ENCODE results near the gene SLC29A3. TPM values are rescaled to one million over a fixed set of nuclear protein-coding genes. Genes with fewer than 3 reads are reported as not detected.
"Not testable (repeated sequence)": the region's sequence is repeated elsewhere in the genome, so short reads cannot be mapped to it uniquely, and the experiment has no call there.

SLC29A3 gene
- total RNA-seq, 2 donors from 2014 or later, result 3.2 to 3.3 TPM

DNA sequence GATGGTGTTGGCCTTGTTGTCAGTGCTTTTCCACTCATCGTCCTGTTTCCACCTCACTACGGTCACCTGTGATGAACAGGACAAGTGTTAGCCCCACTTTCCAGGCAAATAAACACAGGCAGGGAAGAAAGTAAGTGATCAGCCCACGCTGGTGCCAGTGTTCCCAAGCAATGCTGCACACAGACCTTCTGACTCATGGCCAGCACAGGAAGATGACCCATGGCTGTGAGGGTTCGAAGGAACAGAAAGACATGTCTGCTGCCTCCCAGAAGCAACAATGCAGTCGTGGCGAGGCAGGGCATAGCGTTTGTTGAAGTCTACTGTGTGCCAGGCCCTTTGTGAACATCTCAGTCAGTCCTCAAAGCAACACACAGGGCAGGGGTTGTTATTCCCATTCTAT is 35.7 kb downstream of the SLC29A3 start:
- Mint-ChIP-seq H3K36me3 (ENCODE audit: low read depth) (peaks cover 8% of the 10 kb centered on the region), H3K4me3 (no peak overlapping the region), H3K27me3 (no peaks in the 10 kb centered on the region), H3K4me1 (peaks cover 2% of the 10 kb centered on the region), H3K27ac (no peak overlapping the region)
- no peak for ATAC-seq
- H3K9me3 ChIP-seq (ENCODE audit: control insufficient read depth, low read length, poor library complexity, severe bottlenecking), result no peaks in the 10 kb centered on the region
- no peak for DNase-seq

DNA sequence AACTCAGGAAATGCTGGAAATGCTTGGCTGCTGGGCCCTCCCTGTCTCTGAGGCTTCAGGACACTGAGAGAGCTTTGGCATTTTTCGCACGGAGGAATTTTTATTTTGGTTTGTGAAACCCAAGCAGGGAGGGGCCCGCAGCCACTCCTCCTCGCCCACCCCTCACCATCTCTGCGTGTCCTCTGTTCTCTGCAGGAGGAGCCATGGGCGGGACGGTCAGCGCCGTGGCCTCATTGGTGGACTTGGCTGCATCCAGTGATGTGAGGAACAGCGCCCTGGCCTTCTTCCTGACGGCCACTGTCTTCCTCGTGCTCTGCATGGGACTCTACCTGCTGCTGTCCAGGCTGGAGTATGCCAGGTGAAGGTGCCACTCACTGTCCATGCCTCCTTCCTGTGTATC is 36.8 kb downstream of the SLC29A3 start:
- H3K9me3 ChIP-seq (ENCODE audit: control insufficient read depth, low read length, poor library complexity, severe bottlenecking), result no peaks in the 10 kb centered on the region
- DNase-seq, result no peak
- no peak overlapping the region for H3K4me3 Mint-ChIP-seq
- no peak for ATAC-seq
- no peak overlapping the region for H3K27ac Mint-ChIP-seq
- peaks cover 2% of the 10 kb centered on the region for H3K4me1 Mint-ChIP-seq
- peaks cover 8% of the 10 kb centered on the region for H3K36me3 Mint-ChIP-seq (ENCODE audit: low read depth)
- H3K27me3 Mint-ChIP-seq, result no peaks in the 10 kb centered on the region

DNA sequence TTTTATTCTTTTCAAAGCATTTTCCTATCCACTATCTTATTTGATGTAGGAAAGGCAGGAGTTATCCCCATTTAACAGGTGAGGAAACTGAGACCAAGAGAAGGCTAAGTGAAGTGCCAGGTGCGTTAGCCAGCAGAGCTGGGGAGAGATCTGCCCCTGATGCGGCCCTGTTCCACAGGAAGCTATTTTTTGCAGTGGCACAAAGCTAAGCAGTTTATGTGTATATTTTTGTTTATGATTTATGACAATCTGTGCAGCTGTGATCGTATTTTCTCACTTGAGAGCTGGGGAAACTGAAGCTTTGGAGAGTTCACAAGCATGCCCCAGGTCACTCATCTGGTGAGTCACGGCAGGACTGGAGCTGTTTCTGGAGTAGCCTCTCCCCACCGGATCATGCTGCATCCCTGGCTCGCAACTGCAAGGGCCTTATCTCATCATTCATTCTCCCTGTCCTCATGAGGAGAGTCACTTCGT is 38.8 kb downstream of the SLC29A3 start:
- no peak overlapping the region for H3K27ac Mint-ChIP-seq
- H3K4me1 Mint-ChIP-seq, result no peaks in the 10 kb centered on the region
- no peak for ATAC-seq
- no peaks in the 10 kb centered on the region for H3K9me3 ChIP-seq (ENCODE audit: control insufficient read depth, low read length, poor library complexity, severe bottlenecking)
- no peak for DNase-seq
- H3K36me3 Mint-ChIP-seq (ENCODE audit: low read depth), result peaks cover 14% of the 10 kb centered on the region
- no peaks in the 10 kb centered on the region for H3K27me3 Mint-ChIP-seq
- H3K4me3 Mint-ChIP-seq, result no peak overlapping the region

DNA sequence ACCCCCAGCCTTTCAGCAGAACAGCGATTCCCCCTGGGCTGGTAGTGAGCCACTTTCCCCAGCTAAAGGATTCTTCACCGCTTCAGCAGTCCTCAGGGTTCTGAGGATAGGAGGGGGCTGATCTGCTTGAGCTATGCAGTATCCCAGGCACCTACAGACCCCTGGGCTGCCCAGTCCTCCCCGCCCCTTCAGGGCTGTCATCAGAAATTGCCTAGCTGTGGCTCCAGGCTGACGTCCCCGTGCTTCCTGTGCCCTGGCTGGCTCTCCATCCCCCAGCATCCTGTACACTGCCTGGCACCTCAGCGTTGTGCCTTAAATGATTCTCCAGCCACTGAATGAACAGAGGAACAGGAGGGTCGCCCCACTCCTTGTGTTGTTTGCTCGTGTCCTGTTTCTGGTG is 39.2 kb downstream of the SLC29A3 start:
- no peak overlapping the region for H3K4me3 Mint-ChIP-seq

DNA sequence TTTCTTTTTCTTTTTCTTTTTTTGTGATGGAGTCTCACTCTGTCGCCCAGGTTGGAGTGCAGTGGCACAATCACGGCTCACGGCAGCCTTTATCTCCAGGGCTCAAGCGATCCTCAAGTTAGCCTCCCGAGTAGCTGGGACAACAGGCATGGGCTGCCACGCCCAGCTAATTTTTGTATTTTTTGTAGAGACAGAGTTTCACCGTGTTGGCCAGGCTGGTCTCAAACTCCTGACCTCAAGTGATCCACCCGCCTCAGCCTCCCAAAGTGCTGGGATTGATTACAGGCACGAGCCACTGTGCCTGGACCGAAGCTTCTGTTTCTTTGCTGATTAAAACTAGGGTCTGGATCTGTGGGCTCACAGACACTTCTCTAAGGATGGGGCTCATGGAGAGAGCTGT is 39.8 kb downstream of the SLC29A3 start:
- not testable (repeated sequence) for H3K27me3 Mint-ChIP-seq; H3K27ac Mint-ChIP-seq; H3K4me1 Mint-ChIP-seq; H3K9me3 ChIP-seq (ENCODE audit: control insufficient read depth, low read length, poor library complexity, severe bottlenecking); ATAC-seq; DNase-seq; H3K4me3 Mint-ChIP-seq
- peaks cover 14% of the 10 kb centered on the region for H3K36me3 Mint-ChIP-seq (ENCODE audit: low read depth)

More for the DNA sequence above, 39.2 kb downstream of the SLC29A3 start:
- no peak overlapping the region for H3K27ac Mint-ChIP-seq
- no peaks in the 10 kb centered on the region for H3K9me3 ChIP-seq (ENCODE audit: control insufficient read depth, low read length, poor library complexity, severe bottlenecking)
- no peaks in the 10 kb centered on the region for H3K27me3 Mint-ChIP-seq
- H3K4me1 Mint-ChIP-seq, result no peaks in the 10 kb centered on the region
- no peak for DNase-seq
- H3K36me3 Mint-ChIP-seq (ENCODE audit: low read depth), result peaks cover 14% of the 10 kb centered on the region
- no peak for ATAC-seq

DNA sequence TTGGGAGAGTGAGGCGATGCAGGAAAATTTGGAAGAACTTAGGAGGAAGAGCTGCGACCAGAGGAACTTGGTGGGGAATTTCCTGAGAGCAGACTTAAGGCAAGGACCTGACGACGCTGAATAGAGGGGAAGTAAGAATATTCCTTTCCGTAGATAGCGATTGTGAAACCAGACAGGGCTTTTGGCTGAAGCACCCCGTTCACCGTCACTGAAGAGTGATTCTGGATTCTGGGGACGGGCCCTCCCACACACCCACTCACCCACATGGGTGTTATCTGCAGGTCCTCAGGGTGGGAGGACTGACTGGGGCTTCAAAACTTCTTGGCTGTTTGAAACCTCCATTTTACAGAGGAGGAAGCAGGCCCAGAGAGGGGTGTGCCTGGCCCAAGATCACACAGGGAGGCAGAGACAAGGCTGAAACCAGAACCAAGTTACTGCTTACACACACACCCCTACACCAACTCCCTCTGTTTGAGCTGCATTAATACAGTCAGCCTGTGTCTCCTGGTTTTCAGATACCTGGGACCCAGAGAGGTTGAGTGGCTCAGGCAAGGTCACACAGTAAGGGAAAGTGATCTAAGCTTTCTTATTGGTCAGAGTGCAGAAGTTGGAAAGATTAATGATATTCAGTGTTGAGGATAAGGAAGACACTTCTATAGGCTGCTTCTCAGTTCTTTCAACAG is 40.4 kb downstream of the SLC29A3 start:
- ATAC-seq, result no peak
- H3K36me3 Mint-ChIP-seq (ENCODE audit: low read depth), result peaks cover 14% of the 10 kb centered on the region
- no peak for DNase-seq
- H3K9me3 ChIP-seq (ENCODE audit: control insufficient read depth, low read length, poor library complexity, severe bottlenecking), result no peaks in the 10 kb centered on the region
- H3K27me3 Mint-ChIP-seq, result no peaks in the 10 kb centered on the region
- no peak overlapping the region for H3K27ac Mint-ChIP-seq
- H3K4me1 Mint-ChIP-seq, result peaks cover 2% of the 10 kb centered on the region
- H3K4me3 Mint-ChIP-seq, result no peak overlapping the region

DNA sequence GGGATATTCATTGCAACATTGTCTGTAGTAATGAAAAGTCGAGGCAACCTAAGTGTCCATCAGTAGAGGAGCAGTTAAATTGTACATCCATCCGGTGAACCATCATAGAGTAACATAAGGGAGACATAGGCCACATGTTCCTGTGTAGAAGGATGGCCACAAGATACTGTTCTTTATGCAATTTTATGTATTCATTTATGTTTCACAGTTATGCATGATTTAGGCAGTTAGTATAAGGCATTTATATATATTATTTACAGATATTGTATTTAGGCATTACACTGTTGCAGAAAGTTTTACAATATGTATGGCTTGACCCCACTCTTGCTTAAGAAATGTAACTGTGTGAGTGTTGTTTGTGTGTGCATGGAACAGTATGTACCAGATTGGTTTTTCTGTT is 41.7 kb downstream of the SLC29A3 start:
- Mint-ChIP-seq H3K27ac (no peak overlapping the region), H3K27me3 (no peaks in the 10 kb centered on the region), H3K4me1 (peaks cover 2% of the 10 kb centered on the region), H3K36me3 (ENCODE audit: low read depth) (peaks cover 16% of the 10 kb centered on the region), H3K4me3 (no peak overlapping the region)
- ATAC-seq (no peak), DNase-seq (no peak)
- no peaks in the 10 kb centered on the region for H3K9me3 ChIP-seq (ENCODE audit: control insufficient read depth, low read length, poor library complexity, severe bottlenecking)

DNA sequence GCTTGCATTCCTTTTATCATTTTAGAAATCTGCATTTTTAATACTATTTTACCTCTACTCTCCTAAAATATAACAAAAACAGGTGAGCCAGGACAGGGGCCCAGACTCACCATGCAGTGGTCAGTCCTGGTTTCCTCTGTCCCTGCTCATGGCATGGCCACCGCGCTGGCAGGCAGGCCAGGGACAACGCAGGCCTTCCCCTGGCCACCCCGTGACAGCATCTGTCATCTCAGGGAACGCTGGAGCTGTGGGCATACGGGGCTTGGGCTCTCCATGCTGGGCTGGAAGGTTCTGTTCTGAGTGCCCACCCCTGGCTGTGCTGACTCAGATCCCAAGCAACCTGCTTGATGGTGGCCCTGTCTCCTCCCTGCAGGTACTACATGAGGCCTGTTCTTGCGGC is 42.5 kb downstream of the SLC29A3 start:
- Mint-ChIP-seq H3K36me3 (ENCODE audit: low read depth) (peaks cover 16% of the 10 kb centered on the region), H3K27ac (no peak overlapping the region), H3K27me3 (no peaks in the 10 kb centered on the region)

DNA sequence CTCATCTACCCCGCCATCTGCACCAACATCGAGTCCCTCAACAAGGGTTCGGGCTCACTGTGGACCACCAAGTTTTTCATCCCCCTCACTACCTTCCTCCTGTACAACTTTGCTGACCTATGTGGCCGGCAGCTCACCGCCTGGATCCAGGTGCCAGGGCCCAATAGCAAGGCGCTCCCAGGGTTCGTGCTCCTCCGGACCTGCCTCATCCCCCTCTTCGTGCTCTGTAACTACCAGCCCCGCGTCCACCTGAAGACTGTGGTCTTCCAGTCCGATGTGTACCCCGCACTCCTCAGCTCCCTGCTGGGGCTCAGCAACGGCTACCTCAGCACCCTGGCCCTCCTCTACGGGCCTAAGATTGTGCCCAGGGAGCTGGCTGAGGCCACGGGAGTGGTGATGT is 43.1 kb downstream of the SLC29A3 start:
- Mint-ChIP-seq H3K27me3 (no peaks in the 10 kb centered on the region), H3K27ac (no peak overlapping the region), H3K36me3 (ENCODE audit: low read depth) (peaks cover 16% of the 10 kb centered on the region), H3K4me3 (no peak overlapping the region), H3K4me1 (peaks cover 4% of the 10 kb centered on the region)
- H3K9me3 ChIP-seq (ENCODE audit: control insufficient read depth, low read length, poor library complexity, severe bottlenecking), result no peaks in the 10 kb centered on the region
- DNase-seq (no peak), ATAC-seq (no peak)

More for the DNA sequence above, 42.5 kb downstream of the SLC29A3 start:
- Mint-ChIP-seq H3K4me1 (peaks cover 2% of the 10 kb centered on the region), H3K4me3 (no peak overlapping the region)
- no peaks in the 10 kb centered on the region for H3K9me3 ChIP-seq (ENCODE audit: control insufficient read depth, low read length, poor library complexity, severe bottlenecking)
- DNase-seq (no peak), ATAC-seq (no peak)

DNA sequence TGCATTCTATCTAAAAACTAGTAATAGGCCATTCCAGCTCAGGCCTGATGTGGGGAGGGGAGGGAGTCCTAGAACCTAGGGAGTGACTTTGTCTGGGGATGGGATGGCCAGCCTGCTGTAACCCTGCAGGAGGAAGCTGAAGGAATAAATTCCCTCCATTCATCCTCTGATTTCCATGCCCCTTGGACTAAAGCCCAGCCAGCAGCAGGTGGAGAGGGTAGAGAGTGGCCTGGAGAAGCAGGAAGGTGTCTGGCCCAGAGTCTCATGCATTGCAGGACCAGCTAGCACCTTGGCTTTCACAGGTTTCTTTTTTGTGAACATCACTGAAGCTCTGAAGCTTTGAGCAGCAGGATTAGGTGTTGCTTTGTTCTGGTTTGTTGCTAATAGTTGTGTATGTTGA is 44.9 kb downstream of the SLC29A3 start:
- Mint-ChIP-seq H3K27me3 (peaks cover 3% of the 10 kb centered on the region), H3K36me3 (ENCODE audit: low read depth) (peaks cover 11% of the 10 kb centered on the region), H3K27ac (no peak overlapping the region), H3K4me3 (no peak overlapping the region), H3K4me1 (peaks cover 4% of the 10 kb centered on the region)
- H3K9me3 ChIP-seq (ENCODE audit: control insufficient read depth, low read length, poor library complexity, severe bottlenecking), result no peaks in the 10 kb centered on the region
- DNase-seq, result no peak
- no peak for ATAC-seq

DNA sequence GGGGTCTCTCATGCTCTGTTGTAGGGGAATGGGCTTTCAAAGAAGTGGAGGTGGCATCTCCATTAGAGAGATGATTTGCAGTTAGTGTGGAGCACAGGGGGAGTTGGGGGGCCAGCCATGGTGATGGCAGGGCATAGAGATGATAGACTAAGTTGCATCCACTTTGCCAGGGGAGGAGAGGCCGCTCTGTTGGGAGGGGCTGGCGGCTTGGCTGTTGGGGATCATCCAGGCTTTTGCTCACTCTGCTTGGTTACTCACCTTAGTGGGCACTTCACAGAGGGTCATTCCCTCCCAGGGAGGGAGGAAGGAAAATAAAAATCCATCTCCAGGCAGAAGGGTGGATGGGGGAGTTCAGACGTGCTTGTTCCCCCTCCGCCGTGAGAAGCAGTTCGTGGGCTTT is 46.3 kb downstream of the SLC29A3 start:
- H3K27ac Mint-ChIP-seq, result no peak overlapping the region
- DNase-seq (no peak), ATAC-seq (no peak)
- H3K9me3 ChIP-seq (ENCODE audit: control insufficient read depth, low read length, poor library complexity, severe bottlenecking), result no peaks in the 10 kb centered on the region
- H3K4me3 Mint-ChIP-seq, result no peak overlapping the region
- peaks cover 4% of the 10 kb centered on the region for H3K4me1 Mint-ChIP-seq
- peaks cover 8% of the 10 kb centered on the region for H3K36me3 Mint-ChIP-seq (ENCODE audit: low read depth)
- peaks cover 14% of the 10 kb centered on the region for H3K27me3 Mint-ChIP-seq

DNA sequence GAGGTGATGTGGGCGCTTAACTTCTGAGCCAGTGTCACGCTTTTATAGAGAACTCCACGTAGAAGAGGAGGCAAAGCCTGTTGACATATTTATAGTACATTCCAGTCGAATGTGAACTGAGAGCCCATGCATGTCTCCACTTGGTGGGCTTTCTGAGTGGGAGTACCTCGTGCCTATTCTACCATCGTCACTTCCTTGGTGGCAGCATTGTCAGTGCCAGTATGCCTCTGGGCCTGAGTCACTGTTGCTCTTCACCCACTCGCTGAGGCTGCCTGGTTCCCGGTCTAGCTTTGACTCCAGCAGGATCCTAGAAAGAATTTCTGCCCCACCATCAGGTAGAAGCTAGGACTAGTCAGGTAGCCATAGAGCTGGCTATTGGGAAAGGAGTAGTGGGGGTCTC is 47.6 kb downstream of the SLC29A3 start:
- DNase-seq (no peak), ATAC-seq (no peak)
- H3K4me3 Mint-ChIP-seq, result no peak overlapping the region
- H3K27me3 Mint-ChIP-seq, result peaks cover 23% of the 10 kb centered on the region
- H3K9me3 ChIP-seq (ENCODE audit: control insufficient read depth, low read length, poor library complexity, severe bottlenecking), result no peaks in the 10 kb centered on the region
- peaks cover 4% of the 10 kb centered on the region for H3K4me1 Mint-ChIP-seq
- H3K27ac Mint-ChIP-seq, result no peak overlapping the region
- peaks cover 8% of the 10 kb centered on the region for H3K36me3 Mint-ChIP-seq (ENCODE audit: low read depth)

DNA sequence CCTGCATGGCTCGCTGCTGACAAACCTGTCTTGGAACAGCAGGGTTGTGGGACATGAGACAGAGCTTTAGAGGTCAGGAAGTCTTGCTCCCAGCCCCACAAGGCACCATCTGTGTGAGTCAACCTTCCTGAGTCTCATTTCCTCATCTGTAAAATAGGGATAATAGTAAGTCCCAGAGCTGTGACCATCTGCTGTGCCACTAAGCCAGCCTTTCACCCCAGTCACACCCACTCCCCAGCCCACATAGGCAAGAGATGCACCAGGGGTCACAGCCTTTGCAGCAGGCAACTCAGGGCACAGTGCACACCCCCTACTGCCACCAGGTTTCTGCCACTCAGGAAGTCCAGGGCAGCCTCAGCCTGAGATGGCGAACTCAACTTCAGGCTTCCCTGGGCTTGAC is 48.2 kb downstream of the SLC29A3 start:
- ATAC-seq, result no peak
- peaks cover 25% of the 10 kb centered on the region for H3K27me3 Mint-ChIP-seq
- no peak overlapping the region for H3K27ac Mint-ChIP-seq
- H3K36me3 Mint-ChIP-seq (ENCODE audit: low read depth), result peaks cover 4% of the 10 kb centered on the region
- H3K4me3 Mint-ChIP-seq, result no peak overlapping the region
- H3K4me1 Mint-ChIP-seq, result peaks cover 4% of the 10 kb centered on the region
- no peaks in the 10 kb centered on the region for H3K9me3 ChIP-seq (ENCODE audit: control insufficient read depth, low read length, poor library complexity, severe bottlenecking)
- DNase-seq, result no peak

DNA sequence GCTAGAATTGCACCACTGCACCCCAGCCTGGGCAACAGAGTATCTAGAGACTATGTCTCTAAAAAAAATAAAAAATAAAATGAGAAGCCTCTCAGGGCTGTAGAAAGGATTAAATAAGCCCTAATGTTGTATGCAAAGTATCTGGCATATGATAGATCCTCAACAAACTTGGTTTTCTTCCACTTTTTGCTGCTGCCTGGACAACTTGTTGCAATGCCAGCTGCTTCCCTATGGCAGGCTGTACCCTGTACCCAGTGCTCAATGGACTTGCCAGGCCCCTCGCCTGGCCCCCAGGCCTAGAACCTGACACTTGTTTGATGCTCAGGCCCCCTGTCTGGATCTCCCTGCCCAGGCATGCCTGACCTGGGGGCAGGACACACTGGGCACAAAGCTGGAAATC is 49.1 kb downstream of the SLC29A3 start:
- no peak overlapping the region for H3K27ac Mint-ChIP-seq
- ATAC-seq, result no peak
- H3K9me3 ChIP-seq (ENCODE audit: control insufficient read depth, low read length, poor library complexity, severe bottlenecking), result no peaks in the 10 kb centered on the region
- peaks cover 4% of the 10 kb centered on the region for H3K4me1 Mint-ChIP-seq
- no peak for DNase-seq
- H3K27me3 Mint-ChIP-seq, result peaks cover 27% of the 10 kb centered on the region
- no peak overlapping the region for H3K4me3 Mint-ChIP-seq
- H3K36me3 Mint-ChIP-seq (ENCODE audit: low read depth), result peaks cover 2% of the 10 kb centered on the region
